NCI-H1436 treated with DMSO at 0.1 percent for 48 hours (cell line): ENCODE data around the gene RRBP1.

Source experiments
- DNase-seq: peaks from one replicate; lab custom pipeline; 2025; lab: John Stamatoyannopoulos, UW

Gene RRBP1

GRCh38 chr20:17609811-17610377 lies 72.1 kb downstream of the RRBP1 start:
- DNase-seq, result no peak

GRCh38 chr20:17608701-17609497 lies 73.1 kb downstream of the RRBP1 start:
- DNase-seq, result no peak

- no peak for DNase-seq
Measured at GRCh38 chr20:17606001-17606400, 76.0 kb downstream of the RRBP1 start.

GRCh38 chr20:17605131-17605660 lies 76.8 kb downstream of the RRBP1 start:
- DNase-seq, result no peak

GRCh38 chr20:17602493-17602892 lies 79.5 kb downstream of the RRBP1 start:
- DNase-seq, result no peak

- DNase-seq, result no peak
Measured at GRCh38 chr20:17601957-17602356, 80.1 kb downstream of the RRBP1 start.

- no peak for DNase-seq
Measured at GRCh38 chr20:17598013-17598550, 84.0 kb downstream of the RRBP1 start.

GRCh38 chr20:17595856-17596255 lies 86.2 kb downstream of the RRBP1 start:
- DNase-seq, result no peak

- DNase-seq, result no peak
Measured at GRCh38 chr20:17594443-17594842, 87.6 kb downstream of the RRBP1 start.

- no peak for DNase-seq
Measured at GRCh38 chr20:17593902-17594301, 88.1 kb downstream of the RRBP1 start.

GRCh38 chr20:17590245-17590644 lies 91.8 kb downstream of the RRBP1 start:
- no peak for DNase-seq

GRCh38 chr20:17589161-17589834 lies 92.7 kb downstream of the RRBP1 start:
- no peak for DNase-seq

- DNase-seq, result no peak
Measured at GRCh38 chr20:17587824-17588223, 94.2 kb downstream of the RRBP1 start.

GRCh38 chr20:17587148-17587547 lies 94.9 kb downstream of the RRBP1 start:
- no peak for DNase-seq

GRCh38 chr20:17586250-17586649 lies 95.8 kb downstream of the RRBP1 start:
- no peak for DNase-seq

GRCh38 chr20:17584689-17585088 lies 97.4 kb downstream of the RRBP1 start:
- no peak for DNase-seq

GRCh38 chr20:17583126-17583525 lies 98.9 kb downstream of the RRBP1 start:
- DNase-seq, result no peak

GRCh38 chr20:17580895-17581294 lies 101.1 kb downstream of the RRBP1 start:
- no peak for DNase-seq

- DNase-seq, result no peak
Measured at GRCh38 chr20:17579369-17580039, 102.5 kb downstream of the RRBP1 start.

- DNase-seq, result no peak
Measured at GRCh38 chr20:17576215-17576614, 105.8 kb downstream of the RRBP1 start.

- no peak for DNase-seq
Measured at GRCh38 chr20:17573463-17573862, 108.6 kb downstream of the RRBP1 start.

GRCh38 chr20:17572034-17572638 lies 109.9 kb downstream of the RRBP1 start:
- DNase-seq, result no peak
